ENCODE results near the gene ACSF2. TPM values are rescaled to one million over a fixed set of nuclear protein-coding genes. Genes with fewer than 3 reads are reported as not detected.

The ACSF2 gene
- total RNA-seq, 1 experiment from 2014 or later = 12.2 TPM

DNA sequence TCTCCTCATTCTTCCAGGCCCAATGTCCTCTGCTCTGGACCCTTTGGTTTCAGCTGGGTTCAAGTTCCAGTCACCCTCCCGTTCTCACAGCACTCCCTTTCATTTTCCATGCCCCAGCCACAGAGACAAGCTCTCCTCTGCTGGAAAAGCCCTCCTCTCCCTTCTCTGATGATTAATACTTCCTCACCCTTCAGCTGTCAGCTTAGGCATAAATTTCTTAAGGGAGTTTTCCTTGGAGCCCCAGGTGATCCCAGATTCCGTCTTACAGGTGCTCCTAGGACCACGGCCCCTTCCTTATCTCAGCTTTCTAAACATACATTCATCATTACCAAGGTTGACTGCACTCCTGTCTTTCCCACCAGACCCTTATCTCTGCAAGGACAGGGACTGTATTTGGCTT lies 32.3 kb downstream of the ACSF2 start:
- Mint-ChIP-seq H3K27ac (no peak overlapping the region), H3K4me3 (no peak overlapping the region), H3K4me1 (no peaks in the 10 kb centered on the region), H3K27me3 (ENCODE audit: low read depth) (no peaks in the 10 kb centered on the region), H3K36me3 (ENCODE audit: insufficient read depth in 1 of 3, low read depth in 3 of 3) (no peaks in the 10 kb centered on the region), H3K9me3 (no peaks in the 10 kb centered on the region)
- no peak overlapping the region for H3K4ac ChIP-seq (ENCODE audit: low read depth, low read length)
- no peak overlapping the region for H3K23ac ChIP-seq (ENCODE audit: insufficient read length, low read depth, low read length)
- H3K27ac ChIP-seq (ENCODE audit: insufficient read length, low read depth, low read length) = no peak overlapping the region
- peaks cover 2% of the 10 kb centered on the region for H3K23me2 ChIP-seq (ENCODE audit: insufficient read length, low read depth, low read length, poor library complexity, severe bottlenecking)
- H3K27me3 ChIP-seq (ENCODE audit: insufficient read depth, low read length) = no peaks in the 10 kb centered on the region
- H2BK20ac ChIP-seq (ENCODE audit: low read depth, low read length, poor library complexity, severe bottlenecking) = no peak overlapping the region
- H4K8ac ChIP-seq (replicated peaks; ENCODE audit: insufficient read length, low read depth, low read length) = no peak overlapping the region
- H3K14ac ChIP-seq (ENCODE audit: insufficient read depth, low read length) = no peak overlapping the region
- H3T11ph ChIP-seq (ENCODE audit: low read length) = no peak overlapping the region
- no peak overlapping the region for H3K56ac ChIP-seq (ENCODE audit: insufficient read length, low read depth, low read length)
- no peak overlapping the region for H4K91ac ChIP-seq (ENCODE audit: insufficient read length, low read depth, low read length)
- H3K4me1 ChIP-seq (ENCODE audit: insufficient read depth, low read length) = no peaks in the 10 kb centered on the region
- H3K79me1 ChIP-seq (ENCODE audit: insufficient read depth, low read depth, low read length, poor library complexity, severe bottlenecking) = no peaks in the 10 kb centered on the region
- no peak overlapping the region for H3K9ac ChIP-seq (ENCODE audit: extremely low read depth, insufficient read length, low read length)
- no CpG with 5 or more reads among the region's 3 CpGs for WGBS (ENCODE audit: extremely low coverage, insufficient read length, low lambda C conversion rate)
- no peak overlapping the region for H2BK12ac ChIP-seq (ENCODE audit: insufficient read length, low read depth, low read length)
- H2BK5ac ChIP-seq (ENCODE audit: insufficient read length, low read length) = no peak overlapping the region
- no peaks in the 10 kb centered on the region for H4K20me1 ChIP-seq (ENCODE audit: control insufficient read depth, insufficient read depth, insufficient read length)
- no peaks in the 10 kb centered on the region for H3K79me2 ChIP-seq (ENCODE audit: insufficient read depth, low read length)
- no peak for DNase-seq
- no peak overlapping the region for H4K5ac ChIP-seq (ENCODE audit: insufficient read length, low read depth, low read length)
- H2AFZ ChIP-seq (ENCODE audit: low read length) = no peak overlapping the region
- TF ChIP-seq, protein P1, sequence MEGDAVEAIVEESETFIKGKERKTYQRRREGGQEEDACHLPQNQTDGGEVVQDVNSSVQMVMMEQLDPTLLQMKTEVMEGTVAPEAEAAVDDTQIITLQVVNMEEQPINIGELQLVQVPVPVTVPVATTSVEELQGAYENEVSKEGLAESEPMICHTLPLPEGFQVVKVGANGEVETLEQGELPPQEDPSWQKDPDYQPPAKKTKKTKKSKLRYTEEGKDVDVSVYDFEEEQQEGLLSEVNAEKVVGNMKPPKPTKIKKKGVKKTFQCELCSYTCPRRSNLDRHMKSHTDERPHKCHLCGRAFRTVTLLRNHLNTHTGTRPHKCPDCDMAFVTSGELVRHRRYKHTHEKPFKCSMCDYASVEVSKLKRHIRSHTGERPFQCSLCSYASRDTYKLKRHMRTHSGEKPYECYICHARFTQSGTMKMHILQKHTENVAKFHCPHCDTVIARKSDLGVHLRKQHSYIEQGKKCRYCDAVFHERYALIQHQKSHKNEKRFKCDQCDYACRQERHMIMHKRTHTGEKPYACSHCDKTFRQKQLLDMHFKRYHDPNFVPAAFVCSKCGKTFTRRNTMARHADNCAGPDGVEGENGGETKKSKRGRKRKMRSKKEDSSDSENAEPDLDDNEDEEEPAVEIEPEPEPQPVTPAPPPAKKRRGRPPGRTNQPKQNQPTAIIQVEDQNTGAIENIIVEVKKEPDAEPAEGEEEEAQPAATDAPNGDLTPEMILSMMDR (conservative IDR thresholded peaks at IDR 0.05) = no peak
- H3K18ac ChIP-seq (ENCODE audit: insufficient read length, low read depth, low read length) = no peak overlapping the region
- no peak overlapping the region for H2AK5ac ChIP-seq (ENCODE audit: insufficient read length, low read length)
- H2BK120ac ChIP-seq (ENCODE audit: low read depth, low read length, poor library complexity, severe bottlenecking) = no peak overlapping the region
- H2BK15ac ChIP-seq (ENCODE audit: low read depth, low read length) = no peak overlapping the region
- no peaks in the 10 kb centered on the region for H3K9me3 ChIP-seq (ENCODE audit: control insufficient read depth, low read depth, low read length)
- no peak overlapping the region for H3K4me2 ChIP-seq (ENCODE audit: insufficient read depth, insufficient read length, low read length)
